ENCODE data around the gene PRKCQ.

Gene PRKCQ

DNA sequence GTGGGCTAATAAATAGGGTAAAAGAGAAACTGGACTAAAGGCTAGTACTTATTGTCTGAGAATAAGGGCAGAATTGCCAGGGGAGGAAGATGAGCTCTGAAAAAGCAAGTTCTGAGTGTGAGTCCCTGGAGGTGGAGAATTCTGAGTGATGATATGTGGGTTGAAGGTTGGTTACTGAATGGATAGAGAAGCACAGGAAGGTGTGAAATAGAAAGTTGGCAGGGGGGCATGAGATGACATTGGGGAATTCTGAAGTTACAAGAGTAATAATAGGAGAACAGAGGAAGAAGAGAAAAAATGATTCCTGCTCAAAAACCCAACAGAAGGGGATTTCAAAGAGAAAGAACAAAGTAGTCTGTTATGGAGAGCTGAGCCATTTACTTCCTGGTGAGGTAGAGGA is 76.9 kb downstream of the PRKCQ start:
- in situ Hi-C loops (cut with HindIII; ENCODE audit: low sequenced_read_pairs), result no loop called here
- H3K4me3 ChIP-seq (ENCODE audit: low read depth, low read length), result no peak overlapping the region
- TF ChIP-seq, protein P1, sequence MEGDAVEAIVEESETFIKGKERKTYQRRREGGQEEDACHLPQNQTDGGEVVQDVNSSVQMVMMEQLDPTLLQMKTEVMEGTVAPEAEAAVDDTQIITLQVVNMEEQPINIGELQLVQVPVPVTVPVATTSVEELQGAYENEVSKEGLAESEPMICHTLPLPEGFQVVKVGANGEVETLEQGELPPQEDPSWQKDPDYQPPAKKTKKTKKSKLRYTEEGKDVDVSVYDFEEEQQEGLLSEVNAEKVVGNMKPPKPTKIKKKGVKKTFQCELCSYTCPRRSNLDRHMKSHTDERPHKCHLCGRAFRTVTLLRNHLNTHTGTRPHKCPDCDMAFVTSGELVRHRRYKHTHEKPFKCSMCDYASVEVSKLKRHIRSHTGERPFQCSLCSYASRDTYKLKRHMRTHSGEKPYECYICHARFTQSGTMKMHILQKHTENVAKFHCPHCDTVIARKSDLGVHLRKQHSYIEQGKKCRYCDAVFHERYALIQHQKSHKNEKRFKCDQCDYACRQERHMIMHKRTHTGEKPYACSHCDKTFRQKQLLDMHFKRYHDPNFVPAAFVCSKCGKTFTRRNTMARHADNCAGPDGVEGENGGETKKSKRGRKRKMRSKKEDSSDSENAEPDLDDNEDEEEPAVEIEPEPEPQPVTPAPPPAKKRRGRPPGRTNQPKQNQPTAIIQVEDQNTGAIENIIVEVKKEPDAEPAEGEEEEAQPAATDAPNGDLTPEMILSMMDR (IDR thresholded peaks at IDR 0.05; ENCODE audit: low read depth, low read length), result no peak
- DNase-seq (ENCODE audit: low read depth, low spot score), result no peak

DNA sequence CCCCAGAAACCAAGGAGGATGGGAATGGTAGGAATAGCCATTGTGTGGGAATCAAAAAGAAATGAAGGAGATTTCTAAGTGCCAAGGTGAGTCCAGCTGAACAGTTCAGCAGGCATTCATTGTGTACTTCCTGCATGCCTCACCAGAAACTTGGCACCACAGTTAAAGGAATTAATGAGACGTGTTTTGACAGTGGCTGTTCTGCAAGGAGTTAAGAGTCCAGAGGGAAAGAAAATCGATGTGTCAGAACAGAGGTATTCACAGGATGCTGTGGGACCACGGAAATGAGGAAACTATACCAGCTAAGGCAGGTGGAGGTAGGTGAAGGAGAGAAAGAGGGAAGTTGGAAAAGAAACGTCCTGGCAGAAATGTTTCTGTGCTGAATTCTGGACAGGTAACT is 78.1 kb downstream of the PRKCQ start:
- TF ChIP-seq, protein P1 (IDR thresholded peaks at IDR 0.05; ENCODE audit: low read depth, low read length), result no peak
- H3K4me3 ChIP-seq (ENCODE audit: low read depth, low read length), result no peak overlapping the region
- in situ Hi-C loops (cut with HindIII; ENCODE audit: low sequenced_read_pairs), result no loop called here
- no peak for DNase-seq (ENCODE audit: low read depth, low spot score)

DNA sequence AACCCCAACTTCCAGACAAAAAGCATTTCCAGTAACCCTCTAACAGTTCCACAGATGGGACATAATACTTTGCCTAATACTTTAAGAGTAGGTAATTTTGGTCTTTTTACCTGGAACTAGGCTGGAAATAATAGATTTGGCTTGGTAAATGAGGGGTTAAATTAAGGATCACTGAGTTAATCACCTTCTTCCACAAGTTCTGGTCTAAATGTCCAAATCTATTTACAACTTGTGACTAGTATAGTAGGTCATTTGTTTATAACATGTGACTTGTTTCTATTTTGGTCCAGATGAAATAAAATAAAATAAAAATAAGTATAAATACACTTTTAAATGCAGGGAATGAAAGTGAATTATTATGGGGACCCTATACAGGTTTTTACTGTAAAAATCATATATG is 80.1 kb downstream of the PRKCQ start:
- TF ChIP-seq, protein P1 (IDR thresholded peaks at IDR 0.05; ENCODE audit: low read depth, low read length), result no peak
- H3K4me3 ChIP-seq (ENCODE audit: low read depth, low read length), result no peak overlapping the region
- DNase-seq (ENCODE audit: low read depth, low spot score), result no peak
- in situ Hi-C loops (cut with HindIII; ENCODE audit: low sequenced_read_pairs), result no loop called here

DNA sequence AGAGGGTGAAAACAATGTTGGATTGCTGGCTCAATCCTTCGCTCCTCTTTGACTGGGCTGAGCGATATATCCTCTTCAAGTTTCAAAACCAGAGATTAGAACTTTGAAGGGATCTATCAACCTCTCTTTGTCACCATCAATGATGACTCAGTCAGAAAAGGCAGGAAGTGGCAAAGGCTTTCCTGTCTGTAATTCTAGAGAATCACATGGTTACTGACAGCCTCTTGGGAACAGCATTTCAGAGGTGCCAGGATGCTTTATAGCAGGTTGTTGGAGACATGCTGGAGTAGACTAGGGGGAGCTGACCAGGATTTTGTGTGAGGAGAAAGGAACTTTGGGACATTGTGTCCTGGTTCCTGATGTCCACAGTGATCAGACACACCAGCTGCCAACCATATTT is 81.3 kb downstream of the PRKCQ start:
- in situ Hi-C loops (cut with HindIII; ENCODE audit: low sequenced_read_pairs), result no loop called here
- no peak for DNase-seq (ENCODE audit: low read depth, low spot score)

DNA sequence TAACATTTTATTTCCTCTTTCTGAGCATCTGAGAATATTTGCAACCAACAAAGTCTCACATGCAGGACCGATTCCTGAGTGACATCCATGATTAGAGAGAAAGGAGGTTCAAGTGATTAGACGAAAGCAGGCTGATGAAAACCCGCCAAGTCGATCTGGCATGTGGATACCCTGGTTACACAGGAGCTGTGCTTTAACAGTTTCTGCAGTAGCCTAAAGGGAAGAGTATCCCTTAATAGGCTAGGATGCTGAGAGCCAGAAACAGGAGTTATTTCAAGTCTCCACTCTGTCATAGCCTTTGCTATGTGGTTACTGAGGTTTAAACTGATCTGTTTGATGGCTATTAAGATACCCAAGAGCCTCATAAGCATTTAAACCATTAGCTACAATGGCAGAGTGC is 82.5 kb downstream of the PRKCQ start:
- no peak overlapping the region for H3K4me3 ChIP-seq (ENCODE audit: low read depth, low read length)
- in situ Hi-C loops (cut with HindIII; ENCODE audit: low sequenced_read_pairs), result no loop called here
- DNase-seq (ENCODE audit: low read depth, low spot score), result no peak
- TF ChIP-seq, protein P1 (IDR thresholded peaks at IDR 0.05; ENCODE audit: low read depth, low read length), result no peak

More for the DNA sequence above, 81.3 kb downstream of the PRKCQ start:
- TF ChIP-seq, protein P1 (IDR thresholded peaks at IDR 0.05; ENCODE audit: low read depth, low read length), result no peak
- no peak overlapping the region for H3K4me3 ChIP-seq (ENCODE audit: low read depth, low read length)

DNA sequence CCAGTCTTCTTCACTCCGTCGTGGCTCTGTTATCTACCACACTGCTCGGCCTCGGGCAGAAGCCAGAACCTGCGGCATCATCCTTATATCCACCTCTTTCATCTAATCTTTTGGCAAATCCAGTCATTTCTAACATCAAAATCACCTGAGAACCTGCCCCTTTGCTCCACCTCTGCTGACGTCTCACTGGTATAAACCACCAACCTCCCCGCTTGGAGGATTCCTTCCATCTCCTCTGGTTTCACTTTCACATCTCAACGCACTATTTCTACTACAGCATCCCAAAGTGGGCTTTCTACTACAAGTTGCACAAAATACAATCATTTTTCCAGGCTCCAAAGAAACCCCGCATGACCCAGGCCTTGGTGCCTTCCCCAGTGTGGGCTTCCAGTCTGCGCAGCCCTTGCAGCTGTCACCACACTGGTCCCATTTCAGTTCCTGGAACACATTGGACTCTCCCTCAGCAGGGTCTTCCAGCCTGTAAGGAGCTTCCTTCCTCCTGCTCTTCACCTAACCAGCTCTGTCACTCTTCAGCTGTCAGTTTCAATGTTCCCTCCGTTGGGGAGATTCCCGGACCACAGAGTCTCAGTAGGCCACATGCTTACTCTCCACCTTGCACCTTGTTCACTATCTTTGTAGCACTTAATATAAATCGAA is 85.0 kb downstream of the PRKCQ start:
- no peak overlapping the region for H3K4me3 ChIP-seq (ENCODE audit: low read depth, low read length)
- TF ChIP-seq, protein P1 (IDR thresholded peaks at IDR 0.05; ENCODE audit: low read depth, low read length), result no peak
- no peak for DNase-seq (ENCODE audit: low read depth, low spot score)
- in situ Hi-C loops (cut with HindIII; ENCODE audit: low sequenced_read_pairs), result no loop called here
